ENCODE measurements around the gene CCNT2.
"Not testable (repeated sequence)": the region's sequence is repeated elsewhere in the genome, so short reads cannot be mapped to it uniquely, and the experiment has no call there.

CCNT2 gene

DNA sequence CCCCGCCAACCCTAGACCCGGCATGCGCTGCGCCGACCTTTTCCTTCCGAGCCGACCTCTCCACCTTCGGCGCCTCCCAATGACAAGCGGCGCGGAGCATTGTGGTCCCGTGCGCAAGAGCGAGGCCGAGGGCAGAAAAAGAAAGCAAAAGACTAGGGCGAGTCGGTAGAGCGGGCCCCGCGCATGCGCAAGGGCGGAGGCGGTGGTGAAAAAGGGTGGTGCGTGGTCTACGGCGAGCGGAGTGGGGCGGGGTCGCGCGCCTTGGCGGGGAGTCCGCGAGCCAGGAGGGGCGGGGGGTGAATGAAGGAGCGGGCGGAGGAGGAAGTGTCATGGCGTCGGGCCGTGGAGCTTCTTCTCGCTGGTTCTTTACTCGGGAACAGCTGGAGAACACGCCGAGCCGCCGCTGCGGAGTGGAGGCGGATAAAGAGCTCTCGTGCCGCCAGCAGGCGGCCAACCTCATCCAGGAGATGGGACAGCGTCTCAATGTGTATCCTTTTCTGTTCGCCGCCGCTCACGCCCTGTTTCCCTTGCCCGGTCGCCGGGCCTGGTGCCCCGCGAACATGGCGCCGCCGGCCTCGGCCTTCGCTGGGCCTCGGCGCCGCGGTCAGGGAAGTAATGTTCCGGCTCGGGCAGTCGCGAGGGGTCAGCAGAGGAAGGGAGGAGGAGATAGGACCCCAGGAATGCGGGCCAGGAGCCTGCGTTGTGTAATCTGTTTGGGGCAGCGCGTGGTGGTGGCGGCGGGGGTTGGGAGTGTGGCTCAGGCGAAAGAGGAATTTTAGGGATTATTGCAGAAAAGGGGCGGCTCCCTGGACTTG, at the start of gene CCNT2:
TSS of gene CCNT2 (plus strand) at position 297 of the 815 bp plus-strand sequence. CDS start at position 330, 33 bp downstream.
- DNase-seq: peak; percentile 98

DNA sequence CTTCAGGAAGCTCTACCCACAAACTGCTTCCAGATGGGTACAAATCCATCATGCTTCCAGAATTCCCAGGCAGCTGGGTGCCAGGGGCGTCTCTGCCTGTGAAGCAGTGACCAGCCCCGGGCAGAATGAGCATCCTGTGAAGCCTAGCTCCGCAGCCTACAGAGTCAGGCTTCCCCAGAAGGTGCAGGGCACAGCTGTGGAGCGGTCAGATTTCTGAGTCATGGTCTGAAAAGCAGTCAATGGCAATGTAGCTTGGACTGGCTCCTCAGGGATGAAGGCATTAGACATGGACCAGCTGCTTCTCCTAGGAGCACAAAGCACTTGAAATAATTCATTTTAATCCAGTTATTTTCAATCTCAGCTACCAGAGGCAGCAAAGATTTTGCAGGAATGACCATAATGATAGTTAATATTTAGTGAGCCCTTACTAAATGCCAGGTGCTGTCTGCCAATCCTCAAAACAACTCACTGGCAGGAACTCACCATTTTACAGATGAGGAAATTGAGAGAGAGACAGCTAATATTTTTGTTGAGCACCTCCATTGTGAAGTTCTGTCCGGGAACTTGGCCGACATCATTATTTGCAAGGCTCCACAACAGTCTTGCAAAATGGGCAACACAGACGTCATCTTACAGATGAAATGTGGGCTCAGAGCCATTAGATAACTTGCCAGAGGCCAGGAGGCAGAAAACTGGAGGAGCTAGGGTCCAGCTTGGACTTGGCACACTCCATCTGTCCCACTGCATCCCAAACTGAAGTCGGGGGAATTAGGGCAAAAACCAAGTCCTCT, 48.5 kb upstream of the CCNT2 start:
- no peak for DNase-seq

GRCh38 chr2:134873152-134873551, 45.5 kb upstream of the CCNT2 start:
- DNase-seq: no peak

- DNase-seq: no peak
Measured at GRCh38 chr2:134875309-134875708, 43.3 kb upstream of the CCNT2 start.

DNA sequence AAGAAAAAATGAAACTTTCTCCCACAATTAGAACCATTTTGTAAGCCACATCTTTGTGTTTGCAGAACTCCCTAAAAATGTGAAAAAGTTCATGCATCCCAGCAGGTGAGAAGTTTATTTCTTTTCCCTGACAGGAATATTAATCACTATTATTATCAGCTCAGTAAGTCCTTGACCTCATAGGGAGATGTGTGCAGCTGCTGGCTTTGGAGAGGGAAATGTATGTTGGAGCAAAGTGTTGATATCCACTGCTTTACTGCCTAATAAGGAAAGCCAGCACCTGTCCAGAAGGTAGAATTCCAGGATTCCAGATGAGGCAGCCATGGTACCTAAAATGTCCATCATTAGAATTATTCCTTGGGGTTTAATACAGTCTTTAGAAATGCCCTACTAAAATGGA, 35.8 kb upstream of the CCNT2 start:
- DNase-seq: no peak

DNA sequence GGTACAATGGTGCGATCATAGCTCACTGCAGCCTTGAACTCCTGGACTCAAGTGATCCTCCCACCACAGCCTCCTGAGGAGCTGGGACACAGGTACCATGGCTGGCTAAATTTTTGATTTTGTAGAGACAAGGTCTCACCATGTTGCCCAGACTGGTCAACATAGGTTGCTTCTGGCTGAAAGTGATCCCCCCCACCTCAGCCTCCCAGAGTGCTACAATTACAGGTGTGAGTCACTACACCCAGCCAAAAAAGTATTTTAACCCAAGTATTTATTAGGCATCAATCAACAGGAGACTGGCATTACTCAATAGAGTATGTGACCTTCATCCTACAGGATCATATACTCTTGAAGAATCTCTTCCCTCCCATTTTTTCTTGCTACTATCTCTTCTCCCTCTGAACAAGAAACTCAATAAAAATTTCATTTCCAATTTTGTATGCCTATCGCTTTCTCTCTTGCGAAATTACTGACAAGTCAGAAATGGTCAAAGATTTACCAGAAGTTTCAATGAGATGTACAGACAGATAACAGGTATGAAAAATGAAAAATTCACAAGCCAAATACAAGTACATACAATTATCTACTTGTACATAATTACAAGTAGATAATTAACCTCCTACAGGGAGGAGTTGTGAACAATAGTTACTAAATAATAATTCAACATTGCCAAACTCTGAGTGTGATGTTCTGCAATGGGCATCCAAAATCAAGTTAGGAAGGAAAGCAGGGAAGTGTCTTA, 34.9 kb upstream of the CCNT2 start:
- DNase-seq: no peak

DNA sequence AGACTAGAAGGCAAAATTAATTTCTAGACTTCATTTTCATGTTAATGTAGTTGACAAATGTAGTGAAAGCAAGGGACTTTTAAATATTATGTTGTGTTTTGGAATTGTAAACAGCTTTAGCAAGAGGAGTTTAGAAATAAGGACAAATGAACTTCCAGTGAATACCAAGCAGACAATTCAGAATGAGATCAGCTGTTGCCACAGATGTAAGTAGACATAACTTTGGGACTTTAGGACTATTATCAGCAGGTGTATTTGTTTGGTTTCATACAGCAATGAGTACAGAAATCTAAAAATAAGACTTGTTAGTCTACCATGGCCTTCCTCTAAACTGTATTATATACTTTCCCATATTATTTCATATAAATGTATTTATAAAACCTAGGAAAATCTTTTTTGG, 34.2 kb upstream of the CCNT2 start:
- DNase-seq: no peak

DNA sequence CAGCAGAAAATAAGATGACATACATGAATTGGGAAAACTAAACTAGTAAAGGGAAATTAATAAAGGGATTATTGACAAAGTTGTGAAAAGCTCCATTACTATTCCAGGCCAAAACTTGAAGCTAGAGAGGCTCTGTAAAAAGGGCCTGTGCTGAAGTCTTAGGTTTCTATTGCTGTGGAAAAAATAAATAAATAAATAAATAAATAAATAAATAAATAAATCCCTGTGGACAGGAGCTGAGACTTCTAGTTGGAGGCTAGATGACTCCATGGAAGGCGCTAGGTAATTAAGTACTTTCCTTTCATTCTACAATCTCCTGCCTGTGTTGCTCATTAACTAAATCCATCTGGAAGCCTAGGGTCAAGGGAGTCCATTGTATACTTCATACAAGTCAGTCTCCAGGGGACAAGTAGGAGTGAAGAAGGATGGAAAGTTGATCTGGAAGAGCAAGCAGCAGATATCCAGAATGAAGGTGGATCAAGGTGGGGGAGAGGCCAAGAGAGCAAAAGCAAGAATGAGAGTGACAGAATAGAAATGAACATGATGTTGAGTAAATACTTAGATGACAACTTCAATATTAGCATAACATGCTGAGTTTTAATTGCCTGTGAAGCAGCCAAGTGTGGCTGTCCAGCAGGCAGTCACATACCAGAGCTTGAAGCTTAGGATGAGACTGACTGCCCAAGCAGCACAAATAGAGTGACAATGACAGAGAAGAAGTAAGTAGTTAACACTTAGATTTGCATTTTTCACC, 26.2 kb upstream of the CCNT2 start:
- no peak for DNase-seq

DNA sequence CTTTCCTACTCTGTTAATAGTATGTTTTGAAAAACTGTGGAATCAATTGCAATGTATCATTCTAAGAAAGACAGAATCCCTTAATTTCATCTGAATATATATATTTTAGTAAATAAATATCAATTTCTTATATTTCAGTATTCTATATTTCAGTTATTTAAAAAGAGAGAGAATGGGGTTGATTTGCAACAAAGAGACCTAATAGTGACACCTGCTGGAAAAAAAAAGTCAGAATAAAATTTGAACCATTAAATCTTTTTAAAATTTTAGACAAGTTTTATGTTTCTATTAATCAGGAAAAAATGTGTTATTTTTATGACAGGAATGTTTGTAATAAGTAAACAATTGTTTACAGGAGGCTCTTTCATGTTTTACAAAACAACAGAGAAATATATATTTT, 20.7 kb upstream of the CCNT2 start:
- DNase-seq: no peak

GRCh38 chr2:134899204-134899603, 19.4 kb upstream of the CCNT2 start:
- no peak for DNase-seq

DNA sequence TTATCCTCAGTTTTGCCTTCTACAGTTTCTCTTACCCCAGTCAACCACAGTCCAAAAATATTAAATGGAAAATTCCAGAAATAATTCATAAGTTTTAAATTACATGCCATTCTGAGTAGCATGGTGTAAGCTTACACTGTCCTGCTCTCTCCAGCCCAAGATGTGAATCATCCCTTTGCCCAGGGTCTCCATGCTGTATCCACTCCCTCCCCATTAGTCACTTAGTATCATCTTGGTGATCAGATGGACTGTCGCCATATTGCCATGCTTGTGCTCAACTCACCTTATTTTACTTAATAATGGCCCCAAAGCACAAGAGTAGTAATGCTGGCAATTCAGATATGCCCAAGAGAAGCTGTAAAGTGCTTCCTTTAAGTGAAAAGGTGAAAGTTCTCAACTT, 18.5 kb upstream of the CCNT2 start:
- no peak for DNase-seq

DNA sequence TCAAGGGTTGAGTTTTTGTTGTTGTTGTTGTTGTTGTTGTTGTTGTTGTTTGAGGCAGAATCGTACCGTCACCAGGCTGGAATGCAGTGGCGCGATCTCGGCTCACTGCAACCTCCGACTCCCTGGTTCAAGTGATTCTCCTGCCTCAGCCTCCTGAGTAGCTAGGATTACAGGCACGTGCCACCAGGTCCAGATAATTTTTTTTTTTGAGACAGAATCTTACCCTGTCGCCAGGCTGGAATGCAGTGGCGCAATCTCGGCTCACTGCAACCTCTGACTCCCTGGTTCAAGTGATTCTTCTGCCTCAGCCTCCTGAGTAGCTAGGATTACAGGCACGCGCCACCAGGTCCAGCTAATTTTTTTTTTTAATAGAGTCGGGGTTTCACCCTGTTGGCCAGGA, 14.9 kb upstream of the CCNT2 start:
- not testable (repeated sequence) for DNase-seq

DNA sequence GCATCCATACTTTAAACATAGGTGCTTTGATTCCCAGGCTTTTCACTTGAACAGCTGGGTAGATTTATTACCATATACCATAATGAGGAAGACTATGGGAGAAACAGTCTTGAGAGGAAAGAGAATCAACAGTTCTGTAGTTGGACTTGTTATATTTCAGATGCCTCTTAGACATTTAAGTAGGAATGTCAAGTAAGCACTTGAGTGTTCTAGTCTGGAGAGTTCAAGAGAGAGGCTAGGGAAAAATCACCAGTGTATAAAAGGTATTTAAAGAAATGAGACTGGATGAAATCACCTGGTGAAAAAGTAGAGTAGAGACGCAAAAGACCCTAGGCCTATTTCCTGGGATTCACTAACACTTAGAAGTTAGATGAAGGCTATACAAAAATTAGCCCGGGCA, 13.5 kb upstream of the CCNT2 start:
- no peak for DNase-seq

DNA sequence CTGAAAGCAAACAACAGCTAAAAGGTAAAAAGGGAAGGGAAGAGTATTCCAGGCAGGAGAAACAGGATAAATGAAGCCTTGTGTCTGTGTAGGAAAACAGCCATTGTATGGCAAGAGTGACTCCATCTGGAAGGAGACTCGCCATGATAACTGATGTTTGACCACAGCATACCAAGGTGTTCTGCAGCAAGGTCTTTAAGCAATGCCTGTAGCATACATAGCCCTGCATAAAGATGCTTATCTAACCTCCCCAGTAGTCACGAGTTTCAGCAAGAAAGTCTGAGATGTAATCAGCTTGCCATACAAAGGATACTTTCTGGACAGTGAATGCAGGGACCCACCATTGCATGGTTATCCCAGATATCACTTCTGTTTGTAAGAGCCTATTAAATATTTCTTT, 11.9 kb upstream of the CCNT2 start:
- no peak for DNase-seq

- DNase-seq: not testable (repeated sequence)
Measured at GRCh38 chr2:134907441-134908116, 11.0 kb upstream of the CCNT2 start.

- no peak for DNase-seq
Measured at GRCh38 chr2:134910763-134911399, 7.7 kb upstream of the CCNT2 start.

- no peak for DNase-seq
Measured at GRCh38 chr2:134911400-134911785, 7.2 kb upstream of the CCNT2 start.

DNA sequence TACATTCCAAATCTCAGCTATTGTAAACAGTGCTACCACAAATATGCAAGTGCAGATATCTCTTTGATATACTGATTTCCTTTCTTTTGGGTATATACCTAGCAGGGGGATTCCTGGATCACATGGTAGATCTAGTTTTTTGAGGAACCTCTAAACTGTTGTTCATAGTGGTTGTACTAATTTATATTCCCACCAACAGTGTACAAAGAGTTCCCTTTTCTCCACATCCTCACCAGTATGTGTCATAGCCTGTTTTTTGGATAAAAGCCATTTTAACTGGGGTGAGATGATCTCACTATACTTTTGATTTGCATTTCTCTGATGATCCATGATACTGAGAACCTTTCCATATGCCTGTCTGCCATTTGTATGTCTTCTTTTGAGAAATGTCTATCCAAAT, 6.3 kb upstream of the CCNT2 start:
- DNase-seq: no peak

DNA sequence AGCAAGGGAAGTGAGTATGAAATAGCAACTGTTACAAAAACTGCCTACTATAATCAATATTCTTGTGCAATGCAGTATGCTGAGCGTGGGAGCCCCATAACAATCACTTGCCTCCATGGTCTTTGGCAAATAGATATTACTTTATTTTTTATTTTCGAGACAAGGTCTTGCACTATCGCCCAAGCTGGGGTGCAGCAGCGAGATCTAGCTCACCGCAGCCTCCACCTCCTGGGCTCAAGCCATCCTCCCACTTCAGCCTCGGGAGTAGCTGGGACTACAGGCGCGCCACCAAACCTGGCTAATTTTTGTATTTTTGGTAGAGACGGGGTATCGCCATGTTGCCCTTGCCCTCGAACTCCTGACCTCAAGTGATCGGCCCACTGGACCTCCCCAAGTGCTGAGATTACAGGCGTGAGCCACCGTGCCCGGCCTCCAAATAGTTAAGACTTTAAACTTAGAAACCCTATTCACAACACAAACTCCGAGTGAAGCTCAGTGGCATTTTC, 1.2 kb upstream of the CCNT2 start:
- DNase-seq: no peak

- peak; percentile 96 for DNase-seq
Measured at GRCh38 chr2:134917888-134918525, 615 bp upstream of the CCNT2 start.

Data from midbrain (tissue), 1 donor.